ENCODE results near the gene ABCA6. TPM values are rescaled to one million over a fixed set of nuclear protein-coding genes. Genes with fewer than 3 reads are reported as not detected.
A peak's percentile ranks its signal among the peaks of the same experiment; 100 is the strongest.

ABCA6 gene
- total and polyA plus RNA-seq, 9 of the 15 experiments (the other 6 are each of a cell fraction or from before 2014, with no cell fraction given): 0.06 to 0.73 (median 0.15) TPM

DNA sequence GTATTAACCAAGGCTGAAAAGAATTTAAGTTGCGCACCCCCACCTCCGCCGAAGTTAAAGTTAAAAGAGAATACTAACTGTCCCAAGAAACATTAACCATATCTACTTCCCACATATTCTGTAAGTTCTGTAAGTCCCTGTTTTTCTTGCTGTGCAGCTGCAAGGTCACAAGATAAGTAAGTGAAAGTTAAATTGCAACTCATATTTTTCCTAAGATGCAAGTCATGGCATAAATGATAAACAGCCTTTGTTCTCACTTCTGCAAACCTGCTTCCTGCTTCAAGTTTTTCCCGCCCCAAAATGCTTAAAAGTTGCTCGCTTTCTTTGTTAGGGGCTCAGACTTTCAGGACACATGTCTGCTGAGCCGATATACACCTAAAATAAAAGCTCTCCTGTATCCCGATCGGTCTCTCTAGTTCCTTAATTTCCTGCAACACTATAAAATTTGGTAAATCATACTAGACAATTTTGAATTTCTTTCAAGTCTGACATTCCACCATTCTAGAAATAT, 48.4 kb downstream of the ABCA6 start (continued):
- TF ChIP-seq, protein P1, sequence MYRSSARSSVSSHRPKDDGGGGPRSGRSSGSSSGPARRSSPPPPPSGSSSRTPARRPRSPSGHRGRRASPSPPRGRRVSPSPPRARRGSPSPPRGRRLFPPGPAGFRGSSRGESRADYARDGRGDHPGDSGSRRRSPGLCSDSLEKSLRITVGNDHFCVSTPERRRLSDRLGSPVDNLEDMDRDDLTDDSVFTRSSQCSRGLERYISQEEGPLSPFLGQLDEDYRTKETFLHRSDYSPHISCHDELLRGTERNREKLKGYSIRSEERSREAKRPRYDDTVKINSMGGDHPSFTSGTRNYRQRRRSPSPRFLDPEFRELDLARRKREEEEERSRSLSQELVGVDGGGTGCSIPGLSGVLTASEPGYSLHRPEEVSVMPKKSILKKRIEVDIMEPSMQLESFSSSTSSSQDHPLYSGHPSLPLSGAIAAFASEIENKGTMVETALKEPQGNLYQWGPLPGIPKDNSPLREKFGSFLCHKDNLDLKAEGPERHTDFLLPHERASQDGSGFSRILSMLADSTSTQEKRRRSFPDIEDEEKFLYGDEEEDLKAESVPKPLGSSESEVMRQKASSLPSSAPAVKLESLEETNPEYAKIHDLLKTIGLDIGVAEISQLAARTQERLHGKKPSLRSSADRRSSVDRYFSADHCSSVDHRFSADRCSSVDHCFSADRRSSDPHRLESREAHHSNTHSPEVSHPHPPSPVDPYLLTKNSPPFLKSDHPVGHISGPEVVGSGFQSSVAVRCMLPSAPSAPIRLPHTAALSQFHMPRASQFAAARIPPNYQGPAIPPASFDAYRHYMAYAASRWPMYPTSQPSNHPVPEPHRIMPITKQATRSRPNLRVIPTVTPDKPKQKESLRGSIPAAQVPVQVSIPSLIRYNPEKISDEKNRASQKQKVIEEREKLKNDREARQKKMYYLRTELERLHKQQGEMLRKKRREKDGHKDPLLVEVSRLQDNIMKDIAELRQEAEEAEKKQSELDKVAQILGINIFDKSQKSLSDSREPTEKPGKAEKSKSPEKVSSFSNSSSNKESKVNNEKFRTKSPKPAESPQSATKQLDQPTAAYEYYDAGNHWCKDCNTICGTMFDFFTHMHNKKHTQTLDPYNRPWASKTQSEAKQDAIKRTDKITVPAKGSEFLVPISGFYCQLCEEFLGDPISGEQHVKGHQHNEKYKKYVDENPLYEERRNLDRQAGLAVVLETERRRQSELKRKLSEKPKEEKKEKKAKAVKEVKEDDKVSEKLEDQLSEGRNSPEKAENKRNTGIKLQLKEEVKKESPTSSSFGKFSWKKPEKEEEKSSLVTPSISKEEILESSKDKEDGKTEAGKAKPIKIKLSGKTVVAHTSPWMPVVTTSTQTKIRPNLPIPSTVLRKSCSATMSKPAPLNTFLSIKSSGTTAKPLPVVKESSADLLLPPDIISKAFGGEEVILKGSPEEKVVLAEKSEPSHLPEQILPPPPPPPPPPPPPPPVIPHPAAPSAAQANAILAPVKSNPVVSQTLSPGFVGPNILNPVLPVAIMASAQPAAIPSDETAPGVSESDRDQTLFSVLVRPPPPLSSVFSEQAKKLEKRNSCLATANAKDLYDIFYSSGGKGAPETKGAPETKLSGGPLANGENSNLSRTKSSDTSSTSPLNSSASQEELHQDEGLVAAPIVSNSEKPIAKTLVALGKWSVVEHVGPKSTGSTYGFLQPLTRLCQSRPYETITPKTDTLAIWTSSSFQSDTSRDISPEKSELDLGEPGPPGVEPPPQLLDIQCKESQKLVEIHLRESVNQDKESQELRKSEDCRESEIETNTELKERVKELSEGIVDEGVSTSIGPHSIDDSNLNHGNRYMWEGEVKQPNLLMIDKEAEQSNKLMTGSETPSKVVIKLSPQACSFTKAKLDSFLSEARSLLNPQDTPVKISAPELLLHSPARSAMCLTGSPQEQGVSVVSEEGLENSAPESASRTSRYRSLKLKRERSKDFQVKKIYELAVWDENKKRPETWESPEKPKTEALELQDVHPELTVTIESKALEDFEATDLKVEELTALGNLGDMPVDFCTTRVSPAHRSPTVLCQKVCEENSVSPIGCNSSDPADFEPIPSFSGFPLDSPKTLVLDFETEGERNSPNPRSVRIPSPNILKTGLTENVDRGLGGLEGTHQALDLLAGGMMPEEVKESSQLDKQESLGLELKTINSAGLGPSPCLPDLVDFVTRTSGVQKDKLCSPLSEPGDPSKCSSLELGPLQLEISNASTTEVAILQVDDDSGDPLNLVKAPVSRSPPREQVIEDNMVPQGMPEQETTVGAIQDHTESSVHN (IDR thresholded peaks at IDR 0.05; ENCODE audit: borderline replicate concordance in 1 of 2, low read depth in 1 of 2): peak in 1 of 2 experiments; percentile 68; a peak in 1 of 4 replicates
- TF ChIP-seq FOXA3 (CRISPR knock-in tag; conservative IDR thresholded peaks at IDR 0.05 in 1 of 2, IDR thresholded peaks at IDR 0.05 in 1 of 2) (0 out of 4 replicates have a peak, but pooled peaks of 1 of the 2 experiments have one; percentile 23), RB1 (IDR thresholded peaks at IDR 0.05; ENCODE audit: low read depth) (peak; percentile 59; the same call in 1 of the 2 replicates), ATF3 (IDR thresholded peaks at IDR 0.05) (0 out of 2 replicates have a peak, but pooled peaks have one; percentile 29), ATF3 (CRISPR knock-in tag; conservative IDR thresholded peaks at IDR 0.05) (no peak), SOX6 (IDR thresholded peaks at IDR 0.05) (peak; percentile 99), ZEB2 (IDR thresholded peaks at IDR 0.05) (peak; percentile 54), ZNF75A (CRISPR knock-in tag; IDR thresholded peaks at IDR 0.05) (no peak), MAFF (IDR thresholded peaks at IDR 0.05; ENCODE audit: low read length) (peak; percentile 92), RNF2 (IDR thresholded peaks at IDR 0.05) (peak; percentile 94), TCF3 (CRISPR knock-in tag; IDR thresholded peaks at IDR 0.05) (peak; percentile 93), CBX3 (IDR thresholded peaks at IDR 0.05; ENCODE audit: borderline replicate concordance in 1 of 2, low read length in 2 of 2) (peak in 1 of 2 experiments; percentile 98; a peak in 2 of 3 replicates), CEBPB (tag; IDR thresholded peaks at IDR 0.05) (peak; percentile 67), RAD21 (CRISPR knock-in tag; conservative IDR thresholded peaks at IDR 0.05 in 1 of 2, IDR thresholded peaks at IDR 0.05 in 1 of 2) (peak; percentile 18 to 43; a peak in 3 of 4 replicates), HDAC3 (IDR thresholded peaks at IDR 0.05; ENCODE audit: borderline replicate concordance, partially characterized antibody) (peak; percentile 90), NONO (IDR thresholded peaks at IDR 0.05; ENCODE audit: low read depth in 2 of 2, low read length in 1 of 2) (peak in 1 of 2 experiments; percentile 74; a peak in 3 of 4 replicates)
- TF ChIP-seq, protein P2, sequence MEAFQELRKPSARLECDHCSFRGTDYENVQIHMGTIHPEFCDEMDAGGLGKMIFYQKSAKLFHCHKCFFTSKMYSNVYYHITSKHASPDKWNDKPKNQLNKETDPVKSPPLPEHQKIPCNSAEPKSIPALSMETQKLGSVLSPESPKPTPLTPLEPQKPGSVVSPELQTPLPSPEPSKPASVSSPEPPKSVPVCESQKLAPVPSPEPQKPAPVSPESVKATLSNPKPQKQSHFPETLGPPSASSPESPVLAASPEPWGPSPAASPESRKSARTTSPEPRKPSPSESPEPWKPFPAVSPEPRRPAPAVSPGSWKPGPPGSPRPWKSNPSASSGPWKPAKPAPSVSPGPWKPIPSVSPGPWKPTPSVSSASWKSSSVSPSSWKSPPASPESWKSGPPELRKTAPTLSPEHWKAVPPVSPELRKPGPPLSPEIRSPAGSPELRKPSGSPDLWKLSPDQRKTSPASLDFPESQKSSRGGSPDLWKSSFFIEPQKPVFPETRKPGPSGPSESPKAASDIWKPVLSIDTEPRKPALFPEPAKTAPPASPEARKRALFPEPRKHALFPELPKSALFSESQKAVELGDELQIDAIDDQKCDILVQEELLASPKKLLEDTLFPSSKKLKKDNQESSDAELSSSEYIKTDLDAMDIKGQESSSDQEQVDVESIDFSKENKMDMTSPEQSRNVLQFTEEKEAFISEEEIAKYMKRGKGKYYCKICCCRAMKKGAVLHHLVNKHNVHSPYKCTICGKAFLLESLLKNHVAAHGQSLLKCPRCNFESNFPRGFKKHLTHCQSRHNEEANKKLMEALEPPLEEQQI (IDR thresholded peaks at IDR 0.05): peak; percentile 97

Measured in K562 (cell line).